ENCODE measurements around the gene GDAP1L1. TPM values are rescaled to one million over a fixed set of nuclear protein-coding genes. Genes with fewer than 3 reads are reported as not detected.
"Not testable (repeated sequence)": the region's sequence is repeated elsewhere in the genome, so short reads cannot be mapped to it uniquely, and the experiment has no call there.

GDAP1L1 gene
- total RNA-seq, 1 donor from 2014 or later = 0.26 TPM

DNA sequence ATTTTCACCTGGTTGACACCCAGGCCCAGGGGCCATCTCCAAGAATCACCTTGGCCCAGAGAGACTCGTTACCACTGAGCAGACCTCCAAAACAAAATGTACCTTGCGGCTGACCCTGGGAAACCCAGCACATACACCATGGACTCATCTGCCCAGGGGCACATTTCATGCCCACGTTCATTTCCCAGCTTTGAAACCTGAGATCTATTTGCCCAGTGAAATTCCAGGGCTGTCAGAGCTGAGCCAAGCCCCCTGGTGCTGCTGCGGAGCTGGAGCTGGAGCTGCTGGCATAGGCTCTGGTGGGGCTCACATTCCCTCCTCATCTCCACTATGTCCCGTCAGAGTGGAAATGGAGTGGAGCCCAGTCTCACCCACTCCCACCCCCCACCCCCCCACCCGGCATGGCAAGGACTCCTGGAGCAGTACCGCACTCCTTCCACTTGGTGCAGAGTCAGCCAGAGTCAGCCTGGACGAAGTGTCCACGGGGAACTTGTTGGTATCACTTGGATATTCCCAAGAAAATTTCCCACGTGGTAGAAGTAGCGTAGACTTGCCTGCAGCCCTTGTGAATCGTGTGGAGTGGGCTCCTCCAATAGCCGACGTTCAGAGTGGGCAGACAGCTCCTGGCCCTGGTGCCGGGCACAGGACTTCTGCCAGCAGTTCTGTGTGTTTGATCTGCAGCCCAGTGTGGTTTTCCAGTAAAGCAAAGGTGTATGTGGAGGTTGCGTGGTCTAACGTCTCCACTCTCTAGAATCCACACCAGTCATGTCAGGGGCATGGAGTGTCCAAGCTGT, 18.4 kb upstream of the GDAP1L1 start:
- peak overlapping the region; percentile 54 for H3K27ac Mint-ChIP-seq
- Histone ChIP-seq H3K79me2 (ENCODE audit: low read depth) (no peaks in the 10 kb centered on the region), H3K9me3 (ENCODE audit: low read depth) (no peaks in the 10 kb centered on the region), H3K27ac (no peak overlapping the region), H4K20me1 (ENCODE audit: low read depth) (no peaks in the 10 kb centered on the region), H3K36me3 (no peaks in the 10 kb centered on the region), H3K27me3 (no peaks in the 10 kb centered on the region), H3K4me2 (no peak overlapping the region), H2AFZ (replicated peaks) (no peak overlapping the region), H3K4me1 (peaks cover 5% of the 10 kb centered on the region), H3K4me3 (no peak overlapping the region), H3F3A (ENCODE audit: low read depth) (no peaks in the 10 kb centered on the region), H3K9ac (no peak overlapping the region)
- H3K27me3 Mint-ChIP-seq (ENCODE audit: insufficient read depth, low read depth) = no peaks in the 10 kb centered on the region
- H3K4me1 Mint-ChIP-seq = peaks cover 18% of the 10 kb centered on the region
- no peak for DNase-seq (ENCODE audit: low spot score)
- no peak overlapping the region for H3K4me3 Mint-ChIP-seq
- no peak for TF ChIP-seq CTCF (IDR thresholded peaks at IDR 0.05)
- TF ChIP-seq EZH2 (IDR thresholded peaks at IDR 0.05) = no peak
- TF ChIP-seq EZH2phosphoT487 (IDR thresholded peaks at IDR 0.05) = no peak
- H3K36me3 Mint-ChIP-seq = no peaks in the 10 kb centered on the region
- H3K9me3 Mint-ChIP-seq = no peaks in the 10 kb centered on the region

- Histone ChIP-seq H2AFZ (replicated peaks) (peak overlapping the region; percentile 68), H3K4me3 (no peak overlapping the region), H3K9ac (no peak overlapping the region), H3K36me3 (no peaks in the 10 kb centered on the region), H4K20me1 (ENCODE audit: low read depth) (no peaks in the 10 kb centered on the region), H3K27me3 (no peaks in the 10 kb centered on the region), H3K9me3 (ENCODE audit: low read depth) (no peaks in the 10 kb centered on the region), H3K4me2 (no peak overlapping the region), H3K4me1 (peaks cover 5% of the 10 kb centered on the region), H3K27ac (no peak overlapping the region), H3K79me2 (ENCODE audit: low read depth) (no peaks in the 10 kb centered on the region), H3F3A (ENCODE audit: low read depth) (no peaks in the 10 kb centered on the region)
- H3K36me3 Mint-ChIP-seq = no peaks in the 10 kb centered on the region
- H3K27ac Mint-ChIP-seq = no peak overlapping the region
- no peak for DNase-seq (ENCODE audit: low spot score)
- no peak overlapping the region for H3K4me3 Mint-ChIP-seq
- H3K27me3 Mint-ChIP-seq (ENCODE audit: insufficient read depth, low read depth) = no peaks in the 10 kb centered on the region
- H3K9me3 Mint-ChIP-seq = no peaks in the 10 kb centered on the region
- TF ChIP-seq EZH2phosphoT487 (IDR thresholded peaks at IDR 0.05) (no peak), EZH2 (IDR thresholded peaks at IDR 0.05) (no peak), CTCF (IDR thresholded peaks at IDR 0.05) (no peak)
- peaks cover 18% of the 10 kb centered on the region for H3K4me1 Mint-ChIP-seq
Measured at GRCh38 chr20:44231193-44231592, 15.9 kb upstream of the GDAP1L1 start.

GRCh38 chr20:44231713-44232468, 15.2 kb upstream of the GDAP1L1 start:
- H3K27ac ChIP-seq = no peak overlapping the region
- no peak overlapping the region for H3K4me3 Mint-ChIP-seq
- no peak overlapping the region for H3K4me3 ChIP-seq
- DNase-seq (ENCODE audit: low spot score) = peak; percentile 25
- H3K4me1 Mint-ChIP-seq = peaks cover 18% of the 10 kb centered on the region
- H3K79me2 ChIP-seq (ENCODE audit: low read depth) = no peaks in the 10 kb centered on the region
- H3K9ac ChIP-seq = no peak overlapping the region
- no peaks in the 10 kb centered on the region for H3K36me3 ChIP-seq
- H3K27me3 Mint-ChIP-seq (ENCODE audit: insufficient read depth, low read depth) = no peaks in the 10 kb centered on the region
- no peaks in the 10 kb centered on the region for H3K9me3 Mint-ChIP-seq
- no peak overlapping the region for H3K27ac Mint-ChIP-seq
- H3K27me3 ChIP-seq = no peaks in the 10 kb centered on the region
- H3F3A ChIP-seq (ENCODE audit: low read depth) = no peaks in the 10 kb centered on the region
- TF ChIP-seq EZH2 (IDR thresholded peaks at IDR 0.05) (no peak), CTCF (IDR thresholded peaks at IDR 0.05) (no peak), EZH2phosphoT487 (IDR thresholded peaks at IDR 0.05) (no peak)
- H3K4me2 ChIP-seq = no peak overlapping the region
- H3K36me3 Mint-ChIP-seq = no peaks in the 10 kb centered on the region
- no peaks in the 10 kb centered on the region for H4K20me1 ChIP-seq (ENCODE audit: low read depth)
- H3K9me3 ChIP-seq (ENCODE audit: low read depth) = no peaks in the 10 kb centered on the region
- H2AFZ ChIP-seq (replicated peaks) = peak overlapping the region; percentile 68
- H3K4me1 ChIP-seq = peaks cover 5% of the 10 kb centered on the region

DNA sequence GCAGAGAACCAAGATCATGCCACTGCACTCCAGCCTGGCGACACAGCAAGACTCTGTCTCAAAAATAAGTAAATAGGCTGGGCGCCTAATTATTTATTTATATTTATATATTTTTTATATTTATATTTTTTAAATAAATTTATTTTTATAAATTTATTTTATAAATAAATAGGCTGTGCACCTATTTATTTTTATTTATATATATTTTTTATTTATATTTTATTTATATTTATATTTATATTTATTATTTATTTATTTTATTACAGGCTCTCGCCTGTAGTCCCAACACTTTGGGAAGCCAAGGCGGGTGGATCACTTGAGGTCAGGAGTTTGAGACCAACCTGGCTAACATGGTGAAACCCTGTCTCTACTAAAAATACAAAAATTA, 14.6 kb upstream of the GDAP1L1 start:
- H3K79me2 ChIP-seq (ENCODE audit: low read depth); H3K9me3 Mint-ChIP-seq; DNase-seq (ENCODE audit: low spot score); H3K4me2 ChIP-seq; H2AFZ ChIP-seq (replicated peaks); H3K9ac ChIP-seq; H3K27me3 Mint-ChIP-seq (ENCODE audit: insufficient read depth, low read depth); H3K27me3 ChIP-seq; H4K20me1 ChIP-seq (ENCODE audit: low read depth); H3K4me1 ChIP-seq; H3K36me3 ChIP-seq; H3K9me3 ChIP-seq (ENCODE audit: low read depth); H3K36me3 Mint-ChIP-seq; H3K4me3 Mint-ChIP-seq; H3K27ac ChIP-seq; H3F3A ChIP-seq (ENCODE audit: low read depth); H3K4me3 ChIP-seq; H3K27ac Mint-ChIP-seq: not testable (repeated sequence)
- H3K4me1 Mint-ChIP-seq = peaks cover 18% of the 10 kb centered on the region

Data from neural progenitor cell (in vitro differentiated cells).